T follicular helper cell (primary cell): ENCODE measurements around the gene FTO.

Experiments used
- DNase-seq: peaks from one replicate; pipeline ENCODE4 v3.0.0-alpha.2; 2020; ENCODE audit warnings: low read depth

Gene FTO

DNA sequence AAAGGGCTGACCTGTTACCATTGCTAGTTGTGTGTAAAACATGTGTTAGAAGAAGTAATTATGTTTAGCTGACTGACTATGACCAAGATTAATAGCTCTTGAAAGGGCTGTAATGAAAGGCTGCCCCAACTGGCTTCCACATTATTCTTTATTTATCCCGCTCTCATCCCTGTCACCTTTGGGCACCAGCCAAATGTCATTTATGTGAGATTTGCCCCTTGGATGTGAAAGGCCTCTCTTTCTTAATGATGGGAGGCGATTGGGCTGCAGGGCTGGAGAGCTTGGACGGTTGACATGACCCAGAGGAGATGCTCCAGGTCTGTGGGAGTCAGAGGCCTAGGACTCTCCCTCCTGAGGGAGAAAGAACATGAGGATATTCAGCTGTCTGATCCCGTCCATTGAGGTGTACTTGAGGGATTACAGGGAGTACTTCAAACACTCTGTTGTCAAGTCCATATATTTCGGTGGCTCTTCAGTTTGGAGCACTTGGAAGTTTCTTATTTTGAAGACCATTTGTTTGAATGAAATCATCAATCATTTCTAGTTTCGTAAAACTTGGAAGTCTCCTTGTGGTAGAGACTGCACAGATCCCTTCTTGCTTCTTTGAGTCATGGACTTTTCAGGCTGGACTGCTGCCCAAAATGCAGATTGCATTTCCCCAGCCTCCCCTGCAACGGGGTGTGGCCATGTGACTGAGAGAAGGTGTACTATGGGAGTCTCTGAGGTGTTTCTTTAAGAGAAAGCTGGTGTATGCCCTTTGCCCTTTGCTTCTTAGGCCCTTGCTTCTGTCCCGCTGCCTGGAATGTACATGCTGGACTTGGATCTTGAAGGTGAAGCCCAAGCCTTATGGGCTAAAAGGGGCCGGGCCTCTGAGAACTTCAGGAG is 51.3 kb downstream of the FTO start:
- DNase-seq, result no peak

DNA sequence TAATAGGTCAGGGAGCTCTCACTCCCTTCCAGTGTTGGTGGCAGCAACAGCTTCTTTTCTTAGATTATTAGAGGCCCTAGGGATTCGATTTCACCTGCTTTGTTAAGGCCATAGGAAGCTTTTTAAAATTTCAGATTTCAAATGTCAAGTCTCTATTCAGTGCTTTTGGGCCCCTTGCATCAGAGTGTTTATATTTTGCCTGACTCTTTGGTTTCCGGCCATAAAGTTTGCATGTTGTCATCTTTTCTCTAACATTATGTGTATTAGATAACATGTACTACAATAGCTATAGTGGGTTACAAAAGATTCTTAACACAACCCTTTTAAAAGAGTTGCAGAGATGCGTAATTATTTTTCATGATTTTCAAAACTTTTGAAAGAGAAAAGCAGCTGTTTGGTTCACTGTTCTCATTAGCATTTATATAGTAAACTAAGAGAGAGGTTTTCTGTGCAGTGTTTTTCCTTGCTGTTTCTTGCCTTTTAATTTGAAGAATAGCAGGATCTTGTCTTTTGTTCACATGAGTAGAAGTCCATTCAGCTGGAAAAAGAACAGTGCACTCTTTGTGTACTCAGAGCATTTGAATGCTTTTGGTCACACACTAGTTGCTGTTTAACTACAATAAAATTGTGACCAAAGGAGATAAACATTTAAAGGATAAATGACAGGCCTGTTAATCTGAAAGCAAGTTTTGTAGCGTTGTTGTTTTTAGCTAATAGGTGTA is 52.5 kb downstream of the FTO start:
- DNase-seq, result no peak

DNA sequence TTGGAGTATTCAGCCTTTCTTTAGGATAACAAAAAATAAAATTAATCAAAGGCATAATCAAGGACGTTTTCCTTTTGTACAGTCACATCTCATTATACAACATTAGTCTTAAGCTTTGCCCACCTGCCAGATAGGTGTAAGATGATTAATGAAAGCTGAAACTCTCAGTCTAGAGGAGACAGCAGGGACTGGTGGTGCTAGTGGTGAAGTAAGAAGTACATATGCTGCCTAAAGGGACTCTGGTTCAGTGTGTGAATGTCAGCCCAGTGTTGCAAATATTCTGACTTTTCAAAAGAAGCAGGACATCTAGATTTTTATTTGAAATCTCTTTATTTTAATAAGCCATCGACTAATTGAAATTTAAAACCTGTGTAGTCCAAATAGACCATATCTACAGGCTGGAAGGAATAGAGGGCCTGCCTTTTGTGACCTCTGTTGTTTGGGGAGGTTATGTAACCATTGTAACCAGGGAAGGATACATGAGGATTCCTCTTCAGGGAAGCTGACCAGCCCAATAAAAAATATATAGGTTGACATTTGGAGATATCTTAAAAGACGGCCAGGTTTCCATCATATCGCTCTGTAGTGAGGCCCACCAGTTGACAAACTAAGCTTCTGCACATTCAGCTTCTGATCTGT is 54.1 kb downstream of the FTO start:
- DNase-seq, result no peak

DNA sequence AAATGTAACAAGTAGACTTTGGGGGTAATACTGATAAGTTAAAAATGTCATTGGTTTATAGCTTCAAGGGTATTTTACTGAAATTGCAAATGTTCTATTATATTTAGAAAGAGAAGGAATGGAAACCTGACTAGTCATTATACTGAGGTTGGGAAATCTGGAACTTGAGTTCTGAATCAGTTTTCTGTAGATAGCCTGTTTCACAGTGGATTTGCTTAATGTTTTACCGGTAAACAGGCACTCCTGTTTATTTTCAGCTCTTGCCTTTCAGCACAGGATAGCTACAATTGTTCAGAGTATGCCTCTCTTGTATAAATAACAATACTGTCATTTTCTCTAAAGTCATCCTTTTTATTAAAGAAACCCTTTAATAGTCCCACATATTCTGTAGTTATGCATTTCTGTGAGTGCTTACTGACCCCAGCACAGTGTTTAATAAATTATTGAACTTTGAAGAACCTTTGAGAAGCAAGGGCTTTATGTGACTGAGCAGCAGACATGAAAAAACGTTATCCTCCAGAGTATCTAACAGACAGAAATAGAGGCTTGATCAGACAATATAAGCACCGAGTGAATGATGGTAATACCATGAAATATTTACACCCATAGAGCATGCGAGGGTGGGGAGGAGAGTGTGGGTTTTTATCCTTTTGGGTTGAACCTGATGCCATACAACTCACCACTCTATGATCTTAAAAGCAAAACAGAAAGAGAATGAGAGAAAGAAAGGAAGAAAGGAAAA is 58.2 kb downstream of the FTO start:
- no peak for DNase-seq

DNA sequence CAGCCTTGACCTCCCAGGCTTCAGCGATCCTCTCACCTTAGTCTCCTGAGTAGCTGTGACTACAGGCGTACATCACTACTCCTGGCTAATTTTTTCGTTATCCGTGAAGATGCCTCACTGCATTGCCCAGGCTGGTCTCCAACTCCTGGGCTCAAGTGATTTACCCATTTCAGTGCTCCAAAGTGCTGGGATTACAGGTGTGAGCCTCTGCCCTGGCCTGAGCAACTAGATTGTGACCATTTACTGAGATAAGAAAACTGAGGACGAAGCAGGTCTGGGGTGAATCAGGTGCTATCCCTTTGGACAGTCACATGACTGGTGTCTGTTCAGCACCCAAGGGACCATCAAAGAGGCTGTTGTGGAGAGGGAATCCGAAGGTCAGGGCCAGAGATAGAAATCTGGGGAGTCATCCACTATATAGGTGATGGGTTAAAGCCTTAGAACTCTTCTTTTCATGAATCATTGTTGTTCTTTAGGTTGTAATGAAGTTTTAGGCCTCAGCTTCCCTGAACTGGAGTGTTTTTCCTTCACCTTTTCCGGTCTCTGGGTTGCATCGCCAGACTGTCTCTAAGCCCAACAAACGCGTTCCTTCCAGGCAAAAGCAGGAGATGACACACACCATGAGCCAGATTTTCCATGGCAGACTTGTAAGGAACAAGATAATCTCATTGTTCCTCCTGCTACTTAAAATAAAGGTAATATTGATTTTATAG is 62.5 kb downstream of the FTO start:
- DNase-seq, result no peak

DNA sequence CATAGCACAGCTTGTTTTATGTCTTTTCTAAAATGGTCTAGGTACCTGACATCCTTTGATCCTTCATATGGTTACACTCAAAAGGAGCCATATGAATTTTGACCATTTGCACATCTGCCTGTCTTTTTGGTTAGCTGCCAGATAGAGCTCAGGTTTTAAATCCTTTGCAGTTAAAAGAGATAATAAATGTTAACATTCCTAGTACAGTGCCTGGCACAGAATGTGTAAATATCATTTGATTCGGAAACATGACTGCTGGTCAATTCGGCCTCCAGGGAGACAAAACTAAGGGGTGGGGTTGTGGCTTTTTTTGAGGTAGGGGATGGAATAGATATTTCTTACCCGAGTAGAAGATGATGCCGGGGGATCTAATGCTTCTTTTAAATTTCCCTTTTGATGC is 64.2 kb downstream of the FTO start:
- no peak for DNase-seq

DNA sequence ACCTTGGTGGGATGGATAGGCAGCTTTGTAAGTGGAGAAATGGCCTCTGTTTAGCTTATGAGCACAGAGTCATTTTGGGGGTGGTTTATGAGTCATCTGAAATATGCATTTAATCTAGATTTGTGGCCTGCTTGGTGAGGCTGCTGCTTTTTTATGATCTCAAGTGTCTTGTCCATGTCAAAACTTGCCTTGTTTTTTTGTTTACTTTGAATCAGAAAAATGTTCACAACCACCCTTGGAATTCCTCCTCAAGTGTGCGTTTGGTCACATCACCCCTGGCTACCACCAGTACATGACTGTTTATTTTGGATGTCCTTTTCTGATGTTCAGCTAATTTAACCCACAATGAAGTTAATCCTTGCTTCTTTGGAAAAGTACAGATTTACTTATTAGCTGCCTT is 64.6 kb downstream of the FTO start:
- no peak for DNase-seq

DNA sequence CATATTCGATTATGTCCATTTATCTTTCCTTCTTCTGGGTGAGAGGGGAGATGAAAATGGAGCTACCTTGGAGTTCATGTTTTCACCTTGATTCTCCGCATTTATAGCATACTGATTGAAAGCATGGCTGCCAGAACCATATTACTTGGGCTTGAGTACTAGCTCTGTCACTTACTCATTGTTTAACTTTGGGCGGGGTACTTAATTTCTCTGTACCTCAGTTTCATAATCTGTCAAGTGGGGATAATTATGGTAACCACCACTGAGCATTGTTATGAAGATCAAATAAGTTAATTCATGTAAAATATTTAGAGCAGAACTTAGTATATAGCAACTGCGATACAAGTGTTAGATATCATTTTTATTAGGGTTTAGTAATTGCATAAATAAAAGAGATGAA is 65.2 kb downstream of the FTO start:
- DNase-seq, result no peak

DNA sequence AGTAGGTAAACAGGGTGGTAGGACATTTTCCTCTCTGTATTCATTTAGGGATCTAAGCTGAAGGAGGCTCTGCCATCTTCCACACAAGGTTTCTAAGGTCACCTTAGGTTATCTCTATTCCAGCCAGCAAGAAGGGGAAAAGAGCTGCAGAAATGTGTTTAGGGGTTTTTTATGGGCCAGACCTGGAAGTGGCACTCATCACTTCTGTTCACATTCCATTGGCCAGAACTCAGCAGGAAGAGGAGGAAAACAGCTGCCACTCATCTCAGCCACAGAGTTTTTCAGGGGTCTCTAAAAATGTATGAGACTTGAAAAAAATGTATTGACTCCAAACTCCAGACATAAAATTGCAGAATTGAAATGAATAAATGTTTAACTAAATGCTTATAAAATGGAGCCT is 65.8 kb downstream of the FTO start:
- no peak for DNase-seq

DNA sequence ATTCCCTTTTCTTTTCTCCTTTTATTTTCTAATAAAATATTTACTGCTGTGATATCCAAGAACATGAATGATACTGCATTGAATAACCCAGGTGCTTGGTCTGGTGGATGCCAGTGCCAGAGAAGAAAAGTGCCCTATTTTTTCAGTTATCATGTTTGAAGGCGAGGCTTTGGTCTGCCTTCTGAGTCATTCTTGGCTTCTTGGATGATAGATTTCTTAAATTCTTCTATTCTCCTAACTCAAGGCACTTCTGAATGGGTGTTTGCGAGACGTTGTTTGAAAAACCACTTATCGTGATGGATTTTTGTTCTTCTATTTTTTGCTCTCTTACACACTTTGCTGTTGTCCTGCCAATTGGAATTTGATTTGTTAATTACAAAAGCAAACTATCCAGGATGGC is 66.7 kb downstream of the FTO start:
- DNase-seq, result no peak

DNA sequence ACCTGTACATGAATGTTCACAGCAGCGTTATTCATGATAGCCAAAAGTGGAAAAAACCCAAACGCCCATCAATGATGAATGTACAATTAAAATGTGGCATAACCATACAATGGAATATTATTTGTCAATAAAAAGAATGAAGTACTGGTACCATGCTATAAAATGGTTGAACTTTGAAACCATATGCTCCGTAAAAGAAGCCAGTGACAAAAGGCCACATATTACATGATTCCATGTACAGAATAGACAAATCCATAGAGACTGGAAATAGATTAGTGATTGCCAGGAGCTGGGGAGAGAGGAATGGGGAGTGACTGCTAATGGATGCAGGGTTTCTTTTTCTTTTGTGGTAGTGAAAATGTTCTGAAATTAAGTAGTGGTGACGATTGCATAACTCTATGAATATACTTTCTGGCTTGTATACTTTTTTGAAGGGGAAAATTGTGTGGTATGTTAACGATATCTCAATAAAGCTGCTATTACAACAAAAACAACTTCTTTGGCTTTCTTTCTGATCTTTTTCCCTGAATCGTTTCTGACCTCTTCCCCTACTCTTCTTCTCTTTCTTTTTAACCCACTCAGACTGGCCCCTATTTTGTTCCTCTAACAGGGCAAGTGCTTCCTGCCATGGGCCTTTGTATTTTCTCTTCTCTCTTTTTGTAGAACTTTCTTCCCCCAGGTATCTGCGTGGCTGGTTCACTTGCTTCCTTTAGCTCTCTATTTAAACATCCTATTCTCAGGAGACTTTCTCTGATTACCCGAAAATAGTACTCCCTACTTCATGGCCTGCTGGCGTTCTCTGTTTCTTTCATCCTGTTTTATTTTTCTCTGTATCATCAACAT is 67.9 kb downstream of the FTO start:
- DNase-seq, result no peak

DNA sequence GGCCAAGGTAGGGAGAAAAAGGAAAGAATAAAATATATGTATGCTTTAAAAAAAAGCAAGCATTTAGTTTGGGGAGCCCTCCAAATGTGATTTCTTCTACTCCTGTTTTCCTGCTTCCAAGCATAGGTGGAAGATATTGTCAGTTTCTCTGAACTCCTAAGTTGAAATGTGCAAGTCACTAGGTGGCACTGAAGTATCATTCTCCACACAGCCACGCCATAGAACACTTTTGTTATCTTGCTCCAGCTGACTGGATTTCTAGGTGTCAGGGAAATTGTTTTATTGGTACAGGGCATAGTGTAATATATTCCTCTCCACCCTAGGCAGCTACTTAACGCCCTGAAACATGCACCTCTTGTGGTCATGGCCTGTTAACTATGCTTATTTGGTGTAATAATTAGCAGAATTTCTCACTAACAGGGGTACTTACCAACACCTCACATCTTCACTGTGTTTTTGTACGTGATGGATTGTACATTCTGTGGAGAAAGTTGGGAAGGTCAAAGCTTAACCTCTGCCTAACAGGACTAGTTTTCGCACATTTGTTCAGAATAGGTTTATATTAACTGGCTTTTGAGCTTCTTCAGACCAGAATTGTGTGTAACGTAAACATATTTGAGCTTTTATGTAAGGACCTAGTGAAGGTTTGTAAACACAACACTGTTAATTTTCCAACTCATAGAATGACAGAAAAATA is 69.3 kb downstream of the FTO start:
- no peak for DNase-seq

DNA sequence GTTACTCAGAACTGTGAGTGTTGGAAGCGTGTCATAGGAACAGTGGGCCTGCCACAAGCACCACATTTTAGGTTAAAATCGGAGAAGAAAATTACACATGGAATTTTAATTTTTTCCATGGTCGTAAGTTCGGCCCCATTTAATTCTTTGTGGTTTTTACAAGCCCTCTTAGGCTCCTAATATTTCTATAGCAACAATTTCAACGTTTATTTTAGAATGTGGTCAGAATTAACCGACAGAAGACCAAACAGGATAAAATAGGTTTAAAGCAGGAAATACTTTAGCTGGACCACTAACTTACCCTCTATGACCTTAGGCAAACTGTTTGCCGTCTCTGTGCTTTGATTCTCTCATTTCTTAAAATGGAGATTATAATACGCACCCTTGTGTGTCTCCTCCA is 69.9 kb downstream of the FTO start:
- DNase-seq, result no peak

DNA sequence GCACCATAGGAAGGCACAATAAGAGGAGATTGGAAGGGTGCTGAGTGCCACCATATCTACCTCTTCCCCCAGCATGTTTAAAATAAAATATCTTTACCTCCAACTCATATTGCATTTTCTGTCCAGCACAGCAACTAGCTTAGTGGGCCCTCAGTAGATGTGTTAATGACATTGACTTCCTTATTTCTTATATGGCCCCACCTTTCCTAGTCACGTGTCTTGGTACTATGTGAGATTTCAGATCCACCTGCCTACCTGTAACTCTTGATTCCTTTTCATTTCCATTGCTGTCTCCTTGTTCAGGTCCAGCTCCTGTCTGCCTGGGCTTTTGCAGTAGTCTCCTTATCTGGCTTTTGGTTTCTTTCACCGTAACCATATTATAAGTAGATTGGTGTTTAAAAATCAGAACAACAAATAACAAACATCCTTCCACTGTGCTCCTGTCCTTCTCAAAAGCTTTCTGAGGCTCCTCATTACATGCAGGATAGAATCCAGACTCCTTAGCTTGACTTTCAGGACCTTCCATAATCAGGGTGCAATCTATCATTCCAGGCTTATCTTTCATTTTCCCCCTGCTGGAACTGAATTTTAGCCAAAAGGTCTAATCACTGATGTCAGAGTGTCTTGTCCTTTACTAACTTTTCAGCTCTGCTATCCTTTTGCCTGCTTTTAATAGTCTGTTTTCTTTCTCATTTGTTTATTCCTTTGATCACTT is 71.3 kb downstream of the FTO start:
- no peak for DNase-seq

DNA sequence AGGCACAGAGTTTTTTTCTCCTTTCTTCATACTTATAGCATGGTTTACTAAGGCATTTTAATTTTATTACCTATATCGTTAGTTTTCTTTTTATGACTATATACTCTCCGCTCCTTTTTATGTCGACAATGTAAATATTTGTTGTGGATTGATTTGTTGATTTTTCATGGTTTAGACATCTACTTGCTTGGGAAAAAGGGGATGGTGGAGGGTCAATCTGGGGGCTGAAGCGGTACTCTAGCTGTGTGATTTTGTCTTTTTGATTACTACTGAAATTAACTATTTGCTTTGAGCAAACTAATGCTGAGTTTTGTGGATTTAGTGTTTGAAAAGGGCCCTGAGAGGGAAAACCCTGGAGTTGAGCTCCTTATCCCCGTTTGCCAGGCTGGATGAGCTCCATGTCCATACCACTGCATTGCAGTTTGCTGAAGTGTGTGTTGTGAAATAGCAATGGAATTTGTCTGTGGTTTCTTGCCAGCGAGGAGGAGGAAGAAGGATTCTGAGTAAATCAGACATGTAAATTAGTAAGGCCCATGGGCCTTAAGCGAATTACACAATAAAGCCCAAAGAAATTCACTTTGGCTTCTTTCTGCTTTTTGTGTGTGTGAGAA is 72.0 kb downstream of the FTO start:
- DNase-seq, result no peak

DNA sequence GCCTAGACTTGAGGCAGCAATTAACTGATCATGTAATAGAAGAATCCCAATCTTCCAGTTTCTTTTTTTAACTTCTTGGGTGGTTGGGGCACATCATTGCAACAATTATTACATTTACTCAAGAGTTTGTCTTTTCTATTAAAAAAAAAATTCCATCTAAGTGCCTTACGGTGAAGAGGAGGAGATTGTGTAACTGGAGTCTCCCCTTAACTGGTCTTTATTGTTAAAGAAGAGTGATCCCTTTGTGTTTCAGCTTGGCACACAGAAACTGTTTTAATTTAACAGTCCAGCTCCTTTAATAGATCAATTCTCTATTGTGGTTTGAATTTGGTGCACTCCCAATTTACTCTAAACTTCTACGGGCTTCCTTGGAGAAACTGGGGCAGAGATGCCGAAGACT is 75.2 kb downstream of the FTO start:
- DNase-seq, result no peak

DNA sequence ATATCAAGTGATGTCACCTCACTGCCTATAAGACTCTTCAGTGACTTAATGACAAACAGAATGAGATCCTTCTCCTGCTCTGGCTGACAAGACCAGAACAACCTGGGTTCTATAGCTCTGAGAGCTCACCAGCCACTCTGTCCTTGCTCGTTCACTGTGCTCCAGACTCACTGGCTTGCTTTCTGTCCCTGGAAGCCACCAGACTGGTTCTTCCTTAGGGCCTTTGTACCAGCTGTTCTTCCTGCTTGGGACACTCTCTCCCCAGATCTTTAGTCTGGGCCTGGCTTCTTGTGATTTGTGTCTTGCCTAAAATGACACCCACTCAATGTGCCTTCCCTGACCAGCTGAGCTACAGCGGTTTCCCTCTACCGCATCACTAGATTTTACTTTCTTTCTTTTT is 76.1 kb downstream of the FTO start:
- no peak for DNase-seq

DNA sequence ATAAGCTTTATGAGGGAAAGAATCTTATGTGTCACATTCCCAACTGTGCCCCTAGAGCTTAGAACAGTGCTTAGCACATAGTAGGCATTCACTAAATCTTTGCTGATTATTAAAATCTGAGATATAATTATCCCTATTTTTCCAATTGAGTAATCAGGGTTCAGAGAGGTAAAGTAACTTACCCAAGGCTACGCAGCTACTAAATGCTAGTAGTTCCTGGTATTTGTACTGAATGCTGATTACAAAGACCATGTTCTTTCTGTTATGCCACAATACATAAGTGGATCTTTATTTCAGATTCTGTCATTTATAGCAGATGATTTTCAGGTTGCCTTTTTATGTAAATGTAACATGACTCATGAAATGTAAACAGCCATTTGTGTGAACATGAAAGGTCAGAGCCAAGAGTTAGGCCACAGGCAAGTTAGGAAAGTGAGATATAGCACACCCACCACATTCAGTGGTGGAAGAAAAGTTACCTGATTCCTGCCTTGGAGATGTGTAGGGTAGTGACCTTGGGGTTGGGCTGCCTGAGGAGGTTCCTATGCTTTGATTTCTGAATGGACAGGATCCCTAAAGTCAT is 77.2 kb downstream of the FTO start:
- no peak for DNase-seq

DNA sequence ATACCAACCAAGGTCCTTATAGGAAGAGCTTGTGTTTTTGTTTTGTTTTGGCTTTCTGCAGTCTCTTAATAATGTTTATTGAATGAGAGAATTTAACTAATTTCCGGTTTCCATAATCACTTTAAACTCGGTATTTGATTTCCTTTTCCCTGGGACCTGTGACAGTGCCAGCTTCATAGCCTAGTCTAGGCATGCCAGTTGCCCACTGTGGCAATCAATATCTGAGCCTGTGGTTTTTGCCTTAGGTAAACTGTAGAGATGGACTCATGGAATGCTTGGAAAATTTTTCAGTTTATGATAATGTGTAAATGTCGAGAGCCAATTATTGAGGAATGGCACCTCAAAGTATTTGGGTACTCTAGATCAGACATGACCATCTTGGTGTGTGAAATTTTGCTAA is 78.2 kb downstream of the FTO start:
- DNase-seq, result no peak
